ENCODE results near the gene SRGAP3.

Gene SRGAP3

GRCh38 chr3:9198899-9199335 lies 50.5 kb downstream of the SRGAP3 start:
- DNase-seq, result no peak

- no peak for DNase-seq
Observed at GRCh38 chr3:9198261-9198660, 51.2 kb downstream of the SRGAP3 start.

GRCh38 chr3:9196020-9196419 lies 53.4 kb downstream of the SRGAP3 start:
- no peak for DNase-seq

GRCh38 chr3:9195390-9195789 lies 54.1 kb downstream of the SRGAP3 start:
- DNase-seq, result no peak

- no peak for DNase-seq
Observed at GRCh38 chr3:9194509-9195184, 54.8 kb downstream of the SRGAP3 start.

GRCh38 chr3:9193633-9194195 lies 55.7 kb downstream of the SRGAP3 start:
- DNase-seq, result no peak

GRCh38 chr3:9193211-9193610 lies 56.2 kb downstream of the SRGAP3 start:
- DNase-seq, result no peak

- no peak for DNase-seq
Observed at GRCh38 chr3:9192248-9193025, 57.0 kb downstream of the SRGAP3 start.

GRCh38 chr3:9190276-9190675 lies 59.2 kb downstream of the SRGAP3 start:
- DNase-seq, result no peak

- DNase-seq, result no peak
Observed at GRCh38 chr3:9188583-9188982, 60.9 kb downstream of the SRGAP3 start.

GRCh38 chr3:9185701-9186100 lies 63.7 kb downstream of the SRGAP3 start:
- no peak for DNase-seq

- no peak for DNase-seq
Observed at GRCh38 chr3:9185046-9185445, 64.4 kb downstream of the SRGAP3 start.

- DNase-seq, result no peak
Observed at GRCh38 chr3:9184461-9184835, 65.0 kb downstream of the SRGAP3 start.

GRCh38 chr3:9183811-9184460 lies 65.5 kb downstream of the SRGAP3 start:
- no peak for DNase-seq

GRCh38 chr3:9183011-9183410 lies 66.4 kb downstream of the SRGAP3 start:
- DNase-seq, result no peak

GRCh38 chr3:9180764-9181117 lies 68.7 kb downstream of the SRGAP3 start:
- DNase-seq, result no peak

GRCh38 chr3:9179826-9180763 lies 69.4 kb downstream of the SRGAP3 start:
- DNase-seq, result no peak

- DNase-seq, result no peak
Observed at GRCh38 chr3:9178697-9179096, 70.7 kb downstream of the SRGAP3 start.

- peak; percentile 72 for DNase-seq
Observed at GRCh38 chr3:9175421-9175820, 74.0 kb downstream of the SRGAP3 start.

- DNase-seq, result no peak
Observed at GRCh38 chr3:9173445-9173844, 76.0 kb downstream of the SRGAP3 start.

GRCh38 chr3:9172851-9173321 lies 76.6 kb downstream of the SRGAP3 start:
- no peak for DNase-seq

- no peak for DNase-seq
Observed at GRCh38 chr3:9170851-9171160, 78.6 kb downstream of the SRGAP3 start.
